Prostate gland (tissue), 2 donors: Measurements from ENCODE around the gene DGKB.

Experiments
- POLR2A ChIP-seq: fragments of 450-650 bp; IDR thresholded peaks from one replicate; pipeline ENCODE4 v1.6.1; 2016; ENCODE audit warnings: antibody characterized with exemption, mild to moderate bottlenecking
- TF ChIP-seq, protein P1 (sequence below), 4 experiments: fragments of 200-600 bp in 2 of 4; fragments of 450-650 bp in 2 of 4; sonication (generic) in 2 of 4; IDR thresholded peaks; 1 replicate in 3 of 4; 2 replicates in 1 of 4; pipeline ENCODE4 v1.5.1; 2016 to 2019; ENCODE audit warnings: antibody characterized with exemption in 4 of 4, mild to moderate bottlenecking in 2 of 4, moderate library complexity in 2 of 4

DNA sequence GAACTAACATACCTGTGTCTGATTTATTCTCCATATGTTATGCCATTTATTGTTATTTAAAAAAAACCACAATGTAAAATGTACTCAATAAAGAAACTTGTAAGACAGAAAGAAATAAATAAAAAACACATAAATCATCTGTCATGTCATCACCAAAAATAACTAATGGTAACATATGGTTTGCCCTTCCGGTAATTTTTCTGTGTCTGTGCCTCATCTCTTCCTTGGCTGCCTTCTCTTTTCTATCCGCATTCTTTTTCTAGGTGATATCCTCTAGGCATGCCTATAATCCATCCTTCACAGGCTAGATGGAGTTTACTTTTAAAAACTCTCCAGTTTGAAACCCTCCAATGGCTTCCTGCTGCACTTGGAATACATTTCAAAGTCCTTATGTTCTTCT is 609.1 kb downstream of the DGKB start:
- TF ChIP-seq, protein P1, sequence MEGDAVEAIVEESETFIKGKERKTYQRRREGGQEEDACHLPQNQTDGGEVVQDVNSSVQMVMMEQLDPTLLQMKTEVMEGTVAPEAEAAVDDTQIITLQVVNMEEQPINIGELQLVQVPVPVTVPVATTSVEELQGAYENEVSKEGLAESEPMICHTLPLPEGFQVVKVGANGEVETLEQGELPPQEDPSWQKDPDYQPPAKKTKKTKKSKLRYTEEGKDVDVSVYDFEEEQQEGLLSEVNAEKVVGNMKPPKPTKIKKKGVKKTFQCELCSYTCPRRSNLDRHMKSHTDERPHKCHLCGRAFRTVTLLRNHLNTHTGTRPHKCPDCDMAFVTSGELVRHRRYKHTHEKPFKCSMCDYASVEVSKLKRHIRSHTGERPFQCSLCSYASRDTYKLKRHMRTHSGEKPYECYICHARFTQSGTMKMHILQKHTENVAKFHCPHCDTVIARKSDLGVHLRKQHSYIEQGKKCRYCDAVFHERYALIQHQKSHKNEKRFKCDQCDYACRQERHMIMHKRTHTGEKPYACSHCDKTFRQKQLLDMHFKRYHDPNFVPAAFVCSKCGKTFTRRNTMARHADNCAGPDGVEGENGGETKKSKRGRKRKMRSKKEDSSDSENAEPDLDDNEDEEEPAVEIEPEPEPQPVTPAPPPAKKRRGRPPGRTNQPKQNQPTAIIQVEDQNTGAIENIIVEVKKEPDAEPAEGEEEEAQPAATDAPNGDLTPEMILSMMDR (IDR thresholded peaks at IDR 0.05), result no peak
- no peak for TF ChIP-seq POLR2A
